ENCODE results near the gene TMEM108. TPM values are rescaled to one million over a fixed set of nuclear protein-coding genes. Genes with fewer than 3 reads are reported as not detected.

Gene TMEM108
- polyA plus RNA-seq, 1 donor (not counting 4 experiments of a cell fraction or from before 2014, with no cell fraction given): not detected

GRCh38 chr3:133152681-133153220 lies 114.6 kb downstream of the TMEM108 start:
- Histone ChIP-seq H4K20me1 (ENCODE audit: control insufficient read depth, extremely low read depth, insufficient read depth, low read length) (no peaks in the 10 kb centered on the region), H3K36me3 (ENCODE audit: control insufficient read depth in 2 of 2, extremely low read depth in 1 of 2, insufficient read depth in 2 of 2, low read length in 2 of 2) (no peaks in the 10 kb centered on the region), H3K4me2 (ENCODE audit: control insufficient read depth, extremely low read depth, insufficient read depth, low read depth, low read length) (no peak overlapping the region), H3K27me3 (ENCODE audit: control insufficient read depth, extremely low read depth, insufficient read depth, low read length) (no peaks in the 10 kb centered on the region), H3K4me1 (ENCODE audit: control insufficient read depth, extremely low read depth, insufficient read depth, low read length) (no peaks in the 10 kb centered on the region), H3K27ac (ENCODE audit: control insufficient read depth, insufficient read depth, low read length) (no peak overlapping the region), H3K79me2 (ENCODE audit: control insufficient read depth, insufficient read depth, low read length) (no peaks in the 10 kb centered on the region), H2AFZ (ENCODE audit: control insufficient read depth, low read length) (no peak overlapping the region), H3K9ac (ENCODE audit: control insufficient read depth, extremely low read depth, insufficient read depth, low read length) (no peak overlapping the region), H3K9me3 (ENCODE audit: control insufficient read depth, low read depth, low read length) (no peaks in the 10 kb centered on the region), H3K9me1 (ENCODE audit: control insufficient read depth, extremely low read depth, insufficient read depth, low read length) (no peaks in the 10 kb centered on the region), H3K4me3 (ENCODE audit: control insufficient read depth in 2 of 3, extremely low read depth in 1 of 3, insufficient read depth in 2 of 3, low read depth in 1 of 3, low read length in 3 of 3) (no peak overlapping the region)
- TF ChIP-seq CTCF (optimal IDR thresholded peaks at IDR 0.05 in 1 of 3, IDR thresholded peaks at IDR 0.05 in 1 of 3, conservative IDR thresholded peaks at IDR 0.05 in 1 of 3; ENCODE audit: extremely low read depth in 1 of 3, insufficient read depth in 2 of 3, low read length in 3 of 3) (no peak), EZH2 (IDR thresholded peaks at IDR 0.05; ENCODE audit: low read length) (no peak)
- FAIRE-seq (no peak), DNase-seq (ENCODE audit: low read depth, low spot score) (no peak)
- dilution Hi-C loops (cut with MboI; ENCODE audit: extremely low pct_ligation_motif_present, low sequenced_read_pairs): no loop called here

GRCh38 chr3:133153382-133153781 lies 115.2 kb downstream of the TMEM108 start:
- Histone ChIP-seq H3K9me3 (ENCODE audit: control insufficient read depth, low read depth, low read length) (no peaks in the 10 kb centered on the region), H4K20me1 (ENCODE audit: control insufficient read depth, extremely low read depth, insufficient read depth, low read length) (no peaks in the 10 kb centered on the region), H3K4me3 (ENCODE audit: control insufficient read depth in 2 of 3, extremely low read depth in 1 of 3, insufficient read depth in 2 of 3, low read depth in 1 of 3, low read length in 3 of 3) (no peak overlapping the region), H3K79me2 (ENCODE audit: control insufficient read depth, insufficient read depth, low read length) (no peaks in the 10 kb centered on the region), H3K27ac (ENCODE audit: control insufficient read depth, insufficient read depth, low read length) (no peak overlapping the region), H3K36me3 (ENCODE audit: control insufficient read depth in 2 of 2, extremely low read depth in 1 of 2, insufficient read depth in 2 of 2, low read length in 2 of 2) (no peaks in the 10 kb centered on the region), H2AFZ (ENCODE audit: control insufficient read depth, low read length) (no peak overlapping the region), H3K4me2 (ENCODE audit: control insufficient read depth, extremely low read depth, insufficient read depth, low read depth, low read length) (no peak overlapping the region), H3K27me3 (ENCODE audit: control insufficient read depth, extremely low read depth, insufficient read depth, low read length) (no peaks in the 10 kb centered on the region), H3K9ac (ENCODE audit: control insufficient read depth, extremely low read depth, insufficient read depth, low read length) (no peak overlapping the region), H3K4me1 (ENCODE audit: control insufficient read depth, extremely low read depth, insufficient read depth, low read length) (no peaks in the 10 kb centered on the region), H3K9me1 (ENCODE audit: control insufficient read depth, extremely low read depth, insufficient read depth, low read length) (no peaks in the 10 kb centered on the region)
- no peak for TF ChIP-seq EZH2 (IDR thresholded peaks at IDR 0.05; ENCODE audit: low read length)
- no peak for TF ChIP-seq CTCF (optimal IDR thresholded peaks at IDR 0.05 in 1 of 3, IDR thresholded peaks at IDR 0.05 in 1 of 3, conservative IDR thresholded peaks at IDR 0.05 in 1 of 3; ENCODE audit: extremely low read depth in 1 of 3, insufficient read depth in 2 of 3, low read length in 3 of 3)
- FAIRE-seq: no peak
- dilution Hi-C loops (cut with MboI; ENCODE audit: extremely low pct_ligation_motif_present, low sequenced_read_pairs): no loop called here
- no peak for DNase-seq (ENCODE audit: low read depth, low spot score)

Measured in keratinocyte (primary cell).